OCI-LY7 (cell line): ENCODE results near the gene NBPF20.
"Not testable (repeated sequence)": the region's sequence is repeated elsewhere in the genome, so short reads cannot be mapped to it uniquely, and the experiment has no call there.

Experiments
- EZH2phosphoT487 ChIP-seq: fragments of 200-600 bp; sonication (generic); IDR thresholded peaks from 2 replicates; pipeline ENCODE4 v1.6.1; 2018; ENCODE audit warnings: low read depth, borderline replicate concordance, mild to moderate bottlenecking, mixed run types, antibody characterized with exemption, low read length, moderate library complexity, mixed read lengths
- TF ChIP-seq, protein P1 (sequence below): fragments of 200-600 bp; sonication (generic); conservative IDR thresholded peaks from 2 replicates; pipeline ENCODE4 v1.5.1; 2014; ENCODE audit warnings: mild to moderate bottlenecking, antibody characterized with exemption, low read length, moderate library complexity, mixed read lengths

DNA sequence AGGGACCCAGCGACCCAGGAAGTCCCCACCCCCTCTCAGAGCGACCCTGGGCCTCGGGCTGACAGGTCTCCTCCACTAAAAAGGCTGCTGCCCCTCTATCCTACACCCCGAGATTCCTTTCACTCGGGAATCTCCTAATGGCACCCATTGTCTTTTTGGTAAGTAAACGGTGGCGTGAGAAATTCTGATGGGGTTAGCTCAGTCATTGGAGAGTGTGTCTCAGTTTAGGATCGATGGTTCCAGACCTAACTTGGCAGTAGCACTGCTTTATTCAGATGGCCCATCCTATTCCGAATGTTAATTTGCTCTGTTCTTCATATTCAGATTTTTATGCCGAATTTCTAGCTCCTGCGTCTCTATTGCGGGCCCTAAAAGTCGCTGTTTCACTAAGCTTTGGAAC lies 34.6 kb upstream of the NBPF20 start:
- TF ChIP-seq, protein P1, sequence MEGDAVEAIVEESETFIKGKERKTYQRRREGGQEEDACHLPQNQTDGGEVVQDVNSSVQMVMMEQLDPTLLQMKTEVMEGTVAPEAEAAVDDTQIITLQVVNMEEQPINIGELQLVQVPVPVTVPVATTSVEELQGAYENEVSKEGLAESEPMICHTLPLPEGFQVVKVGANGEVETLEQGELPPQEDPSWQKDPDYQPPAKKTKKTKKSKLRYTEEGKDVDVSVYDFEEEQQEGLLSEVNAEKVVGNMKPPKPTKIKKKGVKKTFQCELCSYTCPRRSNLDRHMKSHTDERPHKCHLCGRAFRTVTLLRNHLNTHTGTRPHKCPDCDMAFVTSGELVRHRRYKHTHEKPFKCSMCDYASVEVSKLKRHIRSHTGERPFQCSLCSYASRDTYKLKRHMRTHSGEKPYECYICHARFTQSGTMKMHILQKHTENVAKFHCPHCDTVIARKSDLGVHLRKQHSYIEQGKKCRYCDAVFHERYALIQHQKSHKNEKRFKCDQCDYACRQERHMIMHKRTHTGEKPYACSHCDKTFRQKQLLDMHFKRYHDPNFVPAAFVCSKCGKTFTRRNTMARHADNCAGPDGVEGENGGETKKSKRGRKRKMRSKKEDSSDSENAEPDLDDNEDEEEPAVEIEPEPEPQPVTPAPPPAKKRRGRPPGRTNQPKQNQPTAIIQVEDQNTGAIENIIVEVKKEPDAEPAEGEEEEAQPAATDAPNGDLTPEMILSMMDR: not testable (repeated sequence)
- TF ChIP-seq EZH2phosphoT487: not testable (repeated sequence)
